ENCODE data around the gene FAM219B. TPM values are rescaled to one million over a fixed set of nuclear protein-coding genes. Genes with fewer than 3 reads are reported as not detected.

Gene FAM219B
- total and polyA plus RNA-seq, 2 donors from 2014 or later: 41.7 to 76.5 TPM

DNA sequence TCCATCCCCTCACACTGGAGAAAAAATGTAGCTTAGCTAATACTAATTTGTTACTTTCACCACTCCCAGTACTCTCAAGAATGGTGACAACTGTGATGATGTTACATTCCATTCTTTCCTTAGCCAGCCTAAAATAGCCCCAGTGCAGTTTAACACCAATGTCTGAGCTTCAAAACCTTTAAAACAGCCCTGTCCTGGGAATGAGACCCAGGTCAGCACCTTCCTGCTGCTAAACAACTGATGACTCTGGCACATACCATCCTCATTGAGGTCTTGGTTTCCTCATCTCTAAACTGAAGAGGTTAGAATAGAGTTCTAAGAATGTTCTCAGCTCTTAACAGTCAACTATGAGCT, 37.3 kb downstream of the FAM219B start:
- intact Hi-C loops (cut with DNase I): no loop called here
- Histone ChIP-seq H3K27ac (ENCODE audit: low read depth in 2 of 2, low read length in 2 of 2) (peak overlapping the region; percentile 81 to 82), H3K9me3 (ENCODE audit: control insufficient read depth in 2 of 3, insufficient read depth in 1 of 3, low read length in 3 of 3) (no peaks in the 10 kb centered on the region), H3K36me3 (ENCODE audit: control insufficient read depth in 2 of 3, insufficient read depth in 3 of 3, low read length in 3 of 3) (no peaks in the 10 kb centered on the region), H3K27me3 (ENCODE audit: control insufficient read depth, insufficient read depth, low read length) (no peaks in the 10 kb centered on the region), H3K4me3 (ENCODE audit: low read length in 3 of 3) (peak overlapping the region in 2 of 3 donors; percentile 19 to 56), H3K4me1 (ENCODE audit: control insufficient read depth in 2 of 3, insufficient read depth in 2 of 3, low read depth in 1 of 3, low read length in 3 of 3) (peaks cover 8 to 50% (median 45%) of the 10 kb centered on the region in 3 donors), H3K9ac (ENCODE audit: low read length in 3 of 3) (no peak overlapping the region)
- DNase-seq (no peak), FAIRE-seq (no peak)
- TF ChIP-seq, protein P1, sequence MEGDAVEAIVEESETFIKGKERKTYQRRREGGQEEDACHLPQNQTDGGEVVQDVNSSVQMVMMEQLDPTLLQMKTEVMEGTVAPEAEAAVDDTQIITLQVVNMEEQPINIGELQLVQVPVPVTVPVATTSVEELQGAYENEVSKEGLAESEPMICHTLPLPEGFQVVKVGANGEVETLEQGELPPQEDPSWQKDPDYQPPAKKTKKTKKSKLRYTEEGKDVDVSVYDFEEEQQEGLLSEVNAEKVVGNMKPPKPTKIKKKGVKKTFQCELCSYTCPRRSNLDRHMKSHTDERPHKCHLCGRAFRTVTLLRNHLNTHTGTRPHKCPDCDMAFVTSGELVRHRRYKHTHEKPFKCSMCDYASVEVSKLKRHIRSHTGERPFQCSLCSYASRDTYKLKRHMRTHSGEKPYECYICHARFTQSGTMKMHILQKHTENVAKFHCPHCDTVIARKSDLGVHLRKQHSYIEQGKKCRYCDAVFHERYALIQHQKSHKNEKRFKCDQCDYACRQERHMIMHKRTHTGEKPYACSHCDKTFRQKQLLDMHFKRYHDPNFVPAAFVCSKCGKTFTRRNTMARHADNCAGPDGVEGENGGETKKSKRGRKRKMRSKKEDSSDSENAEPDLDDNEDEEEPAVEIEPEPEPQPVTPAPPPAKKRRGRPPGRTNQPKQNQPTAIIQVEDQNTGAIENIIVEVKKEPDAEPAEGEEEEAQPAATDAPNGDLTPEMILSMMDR (IDR thresholded peaks at IDR 0.05; ENCODE audit: borderline replicate concordance, extremely low read depth, insufficient read depth): no peak

DNA sequence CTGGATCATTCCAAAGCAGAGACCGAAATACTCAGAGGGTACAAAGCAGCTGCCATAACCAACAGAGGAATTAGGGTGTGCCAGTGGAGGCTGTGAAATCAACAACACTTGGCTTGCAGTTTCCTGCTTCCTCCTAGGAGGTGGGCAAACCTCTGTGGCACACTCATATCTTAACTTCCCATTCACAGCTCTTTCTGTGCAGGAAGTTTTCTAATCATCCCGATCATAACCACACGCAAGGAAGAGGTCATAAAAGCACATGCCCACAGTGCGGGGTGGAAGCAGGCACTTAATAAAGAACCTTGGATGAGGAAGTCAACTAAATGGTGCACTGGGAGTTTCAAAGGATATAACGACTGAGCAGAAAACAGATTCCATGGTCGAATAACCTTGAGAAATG, 38.6 kb downstream of the FAM219B start:
- peak overlapping the region in 1 of 3 donors; percentile 13 for H3K9ac ChIP-seq (ENCODE audit: low read length in 3 of 3)
- no peaks in the 10 kb centered on the region for H3K9me3 ChIP-seq (ENCODE audit: control insufficient read depth in 2 of 3, insufficient read depth in 1 of 3, low read length in 3 of 3)
- TF ChIP-seq, protein P1 (IDR thresholded peaks at IDR 0.05; ENCODE audit: borderline replicate concordance, extremely low read depth, insufficient read depth): no peak
- H3K27ac ChIP-seq (ENCODE audit: low read depth in 2 of 2, low read length in 2 of 2): peak overlapping the region; percentile 68 to 80
- DNase-seq (no peak), FAIRE-seq (no peak)
- peak overlapping the region in 1 of 3 donors; percentile 9 for H3K4me3 ChIP-seq (ENCODE audit: low read length in 3 of 3)
- H3K27me3 ChIP-seq (ENCODE audit: control insufficient read depth, insufficient read depth, low read length): no peaks in the 10 kb centered on the region
- intact Hi-C loops (cut with DNase I): no loop called here
- peaks cover 8 to 48% (median 41%) of the 10 kb centered on the region in 3 donors for H3K4me1 ChIP-seq (ENCODE audit: control insufficient read depth in 2 of 3, insufficient read depth in 2 of 3, low read depth in 1 of 3, low read length in 3 of 3)
- H3K36me3 ChIP-seq (ENCODE audit: control insufficient read depth in 2 of 3, insufficient read depth in 3 of 3, low read length in 3 of 3): no peaks in the 10 kb centered on the region

DNA sequence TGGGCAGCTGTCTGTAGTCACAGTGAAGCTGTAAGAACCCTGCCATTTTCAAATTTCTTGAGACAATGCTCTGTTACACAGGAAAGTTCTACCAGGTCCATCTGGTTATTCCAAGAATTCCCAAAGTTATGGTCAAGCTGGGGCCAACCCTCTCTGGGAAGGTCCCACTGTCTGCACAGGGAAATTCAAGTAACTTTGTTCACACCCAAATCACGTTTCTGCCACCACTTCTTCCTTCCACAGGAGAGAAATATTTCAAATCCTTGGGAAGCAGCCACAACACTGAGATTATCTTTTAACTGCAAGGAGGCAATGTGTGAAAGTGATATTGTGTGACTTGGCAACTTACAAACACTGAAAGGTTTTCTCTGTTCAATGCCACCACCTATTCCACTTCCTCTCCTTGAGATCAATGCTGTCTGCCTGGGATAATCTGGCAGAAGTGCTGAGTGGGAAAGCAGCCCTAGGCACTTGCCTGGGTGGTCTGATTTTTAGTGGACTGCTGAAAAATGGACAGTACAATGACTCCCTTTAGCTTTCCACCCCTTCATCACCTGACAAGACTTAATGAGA, 39.1 kb downstream of the FAM219B start:
- Histone ChIP-seq H3K9ac (ENCODE audit: low read length in 3 of 3) (peak overlapping the region in 1 of 3 donors; percentile 13), H3K36me3 (ENCODE audit: control insufficient read depth in 2 of 3, insufficient read depth in 3 of 3, low read length in 3 of 3) (no peaks in the 10 kb centered on the region), H3K9me3 (ENCODE audit: control insufficient read depth in 2 of 3, insufficient read depth in 1 of 3, low read length in 3 of 3) (no peaks in the 10 kb centered on the region), H3K27me3 (ENCODE audit: control insufficient read depth, insufficient read depth, low read length) (no peaks in the 10 kb centered on the region), H3K4me1 (ENCODE audit: control insufficient read depth in 2 of 3, insufficient read depth in 2 of 3, low read depth in 1 of 3, low read length in 3 of 3) (peaks cover 8 to 47% (median 41%) of the 10 kb centered on the region in 3 donors), H3K4me3 (ENCODE audit: low read length in 3 of 3) (no peak overlapping the region), H3K27ac (ENCODE audit: low read depth in 2 of 2, low read length in 2 of 2) (peak overlapping the region; percentile 68 to 80)
- no peak for DNase-seq
- intact Hi-C loops (cut with DNase I): no loop called here
- TF ChIP-seq, protein P1 (IDR thresholded peaks at IDR 0.05; ENCODE audit: borderline replicate concordance, extremely low read depth, insufficient read depth): no peak
- FAIRE-seq: no peak

DNA sequence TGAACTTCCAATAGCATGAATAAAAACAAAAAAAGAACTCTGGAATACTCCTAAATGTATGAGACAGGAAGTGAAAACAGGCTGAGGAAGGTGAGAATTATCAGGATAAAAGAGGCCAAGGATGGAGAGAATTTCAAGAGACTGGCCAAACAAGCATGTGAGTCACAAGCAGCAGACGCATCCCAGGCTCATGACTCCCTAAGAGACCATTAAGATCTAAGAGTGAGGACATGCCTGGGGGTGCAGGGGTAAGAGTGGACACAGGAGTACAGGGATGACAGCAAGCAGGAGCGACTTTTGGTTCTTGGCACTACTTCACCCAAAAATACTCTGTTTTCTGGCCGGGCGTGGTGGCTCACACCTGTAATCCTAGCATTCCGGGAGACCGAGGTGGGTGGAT, 40.6 kb downstream of the FAM219B start:
- no peak for DNase-seq
- no peaks in the 10 kb centered on the region for H3K36me3 ChIP-seq (ENCODE audit: control insufficient read depth in 2 of 3, insufficient read depth in 3 of 3, low read length in 3 of 3)
- intact Hi-C loops (cut with DNase I): no loop called here
- H3K4me3 ChIP-seq (ENCODE audit: low read length in 3 of 3): no peak overlapping the region
- H3K27ac ChIP-seq (ENCODE audit: low read depth in 2 of 2, low read length in 2 of 2): peak overlapping the region; percentile 45 to 64
- TF ChIP-seq, protein P1 (IDR thresholded peaks at IDR 0.05; ENCODE audit: borderline replicate concordance, extremely low read depth, insufficient read depth): no peak
- no peaks in the 10 kb centered on the region for H3K9me3 ChIP-seq (ENCODE audit: control insufficient read depth in 2 of 3, insufficient read depth in 1 of 3, low read length in 3 of 3)
- H3K4me1 ChIP-seq (ENCODE audit: control insufficient read depth in 2 of 3, insufficient read depth in 2 of 3, low read depth in 1 of 3, low read length in 3 of 3): peaks cover 8 to 43% (median 39%) of the 10 kb centered on the region in 3 donors
- peak overlapping the region in 1 of 3 donors; percentile 55 for H3K9ac ChIP-seq (ENCODE audit: low read length in 3 of 3)
- no peak for FAIRE-seq
- H3K27me3 ChIP-seq (ENCODE audit: control insufficient read depth, insufficient read depth, low read length): no peaks in the 10 kb centered on the region

All from kidney (tissue), 14 donors.